ENCODE measurements around the gene DMC1. TPM values are rescaled to one million over a fixed set of nuclear protein-coding genes. Genes with fewer than 3 reads are reported as not detected.
"Not testable (repeated sequence)": the region's sequence is repeated elsewhere in the genome, so short reads cannot be mapped to it uniquely, and the experiment has no call there.

The DMC1 gene
- total and polyA plus RNA-seq, 2 donors = 0.30 to 14.7 TPM

GRCh38 chr22:38611559-38611958, 41.6 kb upstream of the DMC1 start:
- Histone ChIP-seq H3K4me1 (ENCODE audit: control insufficient read depth in 2 of 2, insufficient read depth in 2 of 2, low read length in 2 of 2) (no peaks in the 10 kb centered on the region), H3K36me3 (ENCODE audit: control insufficient read depth in 2 of 2, insufficient read depth in 2 of 2, low read length in 1 of 2) (no peaks in the 10 kb centered on the region), H3K27me3 (ENCODE audit: control insufficient read depth in 2 of 2, insufficient read depth in 1 of 2, low read length in 1 of 2) (no peaks in the 10 kb centered on the region), H3K27ac (ENCODE audit: low read depth in 1 of 2, low read length in 1 of 2) (no peak overlapping the region), H3K4me3 (ENCODE audit: low read length in 2 of 2) (no peak overlapping the region), H3K9me3 (ENCODE audit: control insufficient read depth in 2 of 2, insufficient read depth in 1 of 2, low read length in 1 of 2) (no peaks in the 10 kb centered on the region)
- DNase-seq (ENCODE audit: low read depth in 6 of 9, low spot score in 9 of 9) = no peak
- WGBS = 97% methylated on average over 5 of the region's 5 CpGs

GRCh38 chr22:38610234-38610633, 40.3 kb upstream of the DMC1 start:
- no peaks in the 10 kb centered on the region for H3K9me3 ChIP-seq (ENCODE audit: control insufficient read depth in 2 of 2, insufficient read depth in 1 of 2, low read length in 1 of 2)
- DNase-seq (ENCODE audit: low read depth in 6 of 9, low spot score in 9 of 9) = no peak
- no peaks in the 10 kb centered on the region for H3K27me3 ChIP-seq (ENCODE audit: control insufficient read depth in 2 of 2, insufficient read depth in 1 of 2, low read length in 1 of 2)
- H3K27ac ChIP-seq (ENCODE audit: low read depth in 1 of 2, low read length in 1 of 2) = no peak overlapping the region
- H3K4me3 ChIP-seq (ENCODE audit: low read length in 2 of 2) = no peak overlapping the region
- no peaks in the 10 kb centered on the region for H3K4me1 ChIP-seq (ENCODE audit: control insufficient read depth in 2 of 2, insufficient read depth in 2 of 2, low read length in 2 of 2)
- WGBS = 99% methylated on average over 5 of the region's 5 CpGs
- H3K36me3 ChIP-seq (ENCODE audit: control insufficient read depth in 2 of 2, insufficient read depth in 2 of 2, low read length in 1 of 2) = no peaks in the 10 kb centered on the region

DNA sequence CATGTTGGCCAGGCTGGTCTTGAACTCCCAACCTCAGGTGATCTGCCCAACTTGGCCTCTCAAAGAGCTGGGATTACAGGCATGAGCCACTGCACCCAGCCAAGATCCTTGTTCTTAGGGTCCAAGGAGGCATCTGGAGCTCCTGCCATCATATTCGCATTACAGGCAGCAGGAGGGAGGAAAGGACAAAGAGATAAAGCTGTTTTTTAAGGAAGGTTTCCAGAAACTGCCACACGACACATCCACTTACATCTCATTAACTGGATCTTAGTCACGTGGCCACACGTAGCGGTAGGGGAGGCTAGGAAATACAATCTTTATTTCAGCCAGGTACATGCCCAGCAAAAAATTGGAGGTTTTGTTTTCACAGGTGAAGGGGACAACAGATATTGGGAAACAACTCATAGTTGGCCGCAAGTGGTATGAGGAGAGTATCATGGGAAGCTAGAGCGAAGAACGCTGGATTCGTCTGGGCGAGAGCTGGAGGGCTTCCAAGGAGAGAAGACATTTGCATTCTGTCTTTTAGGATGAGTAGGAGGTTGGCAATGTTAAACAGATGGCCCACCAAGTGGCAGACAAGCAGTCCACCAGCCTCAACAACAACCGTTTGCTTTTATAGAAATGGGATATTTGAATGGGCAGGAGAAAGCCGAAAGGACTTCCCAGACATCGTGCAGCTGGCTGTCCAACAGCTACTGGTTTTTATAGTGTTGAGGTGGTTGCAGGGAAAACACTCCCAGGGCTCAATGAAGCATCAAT, 39.2 kb upstream of the DMC1 start:
- H3K27ac ChIP-seq (ENCODE audit: low read depth in 1 of 2, low read length in 1 of 2) = no peak overlapping the region
- no peaks in the 10 kb centered on the region for H3K9me3 ChIP-seq (ENCODE audit: control insufficient read depth in 2 of 2, insufficient read depth in 1 of 2, low read length in 1 of 2)
- WGBS = 96% methylated on average over 13 of the region's 13 CpGs
- no peaks in the 10 kb centered on the region for H3K27me3 ChIP-seq (ENCODE audit: control insufficient read depth in 2 of 2, insufficient read depth in 1 of 2, low read length in 1 of 2)
- no peaks in the 10 kb centered on the region for H3K36me3 ChIP-seq (ENCODE audit: control insufficient read depth in 2 of 2, insufficient read depth in 2 of 2, low read length in 1 of 2)
- no peaks in the 10 kb centered on the region for H3K4me1 ChIP-seq (ENCODE audit: control insufficient read depth in 2 of 2, insufficient read depth in 2 of 2, low read length in 2 of 2)
- no peak overlapping the region for H3K4me3 ChIP-seq (ENCODE audit: low read length in 2 of 2)
- DNase-seq (ENCODE audit: low read depth in 6 of 9, low spot score in 9 of 9) = no peak

DNA sequence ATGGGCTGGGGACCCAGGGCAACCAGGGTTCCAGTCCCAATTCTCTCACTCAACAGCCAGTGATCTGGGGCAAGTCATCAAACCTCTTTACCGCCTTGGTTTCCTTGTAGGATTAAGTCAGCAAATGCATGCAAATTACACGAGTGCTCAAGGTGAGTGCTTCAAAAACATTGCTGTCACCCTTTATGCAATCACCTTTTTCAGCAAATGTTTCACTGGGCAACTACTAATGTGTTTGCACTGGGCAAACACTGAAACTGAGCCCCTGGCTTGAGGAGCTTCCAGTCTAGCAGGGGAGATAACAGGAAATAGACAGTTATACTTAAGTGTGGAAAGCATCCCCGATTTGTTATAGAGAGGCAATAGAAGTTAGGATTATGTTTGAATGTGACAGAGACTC, 37.7 kb upstream of the DMC1 start:
- Histone ChIP-seq H3K4me3 (ENCODE audit: low read length in 2 of 2) (no peak overlapping the region), H3K27me3 (ENCODE audit: control insufficient read depth in 2 of 2, insufficient read depth in 1 of 2, low read length in 1 of 2) (no peaks in the 10 kb centered on the region), H3K27ac (ENCODE audit: low read depth in 1 of 2, low read length in 1 of 2) (no peak overlapping the region), H3K4me1 (ENCODE audit: control insufficient read depth in 2 of 2, insufficient read depth in 2 of 2, low read length in 2 of 2) (no peaks in the 10 kb centered on the region), H3K9me3 (ENCODE audit: control insufficient read depth in 2 of 2, insufficient read depth in 1 of 2, low read length in 1 of 2) (no peaks in the 10 kb centered on the region), H3K36me3 (ENCODE audit: control insufficient read depth in 2 of 2, insufficient read depth in 2 of 2, low read length in 1 of 2) (no peaks in the 10 kb centered on the region)
- WGBS = 96% methylated on average over 3 of the region's 3 CpGs
- DNase-seq (ENCODE audit: low read depth in 6 of 9, low spot score in 9 of 9) = no peak

DNA sequence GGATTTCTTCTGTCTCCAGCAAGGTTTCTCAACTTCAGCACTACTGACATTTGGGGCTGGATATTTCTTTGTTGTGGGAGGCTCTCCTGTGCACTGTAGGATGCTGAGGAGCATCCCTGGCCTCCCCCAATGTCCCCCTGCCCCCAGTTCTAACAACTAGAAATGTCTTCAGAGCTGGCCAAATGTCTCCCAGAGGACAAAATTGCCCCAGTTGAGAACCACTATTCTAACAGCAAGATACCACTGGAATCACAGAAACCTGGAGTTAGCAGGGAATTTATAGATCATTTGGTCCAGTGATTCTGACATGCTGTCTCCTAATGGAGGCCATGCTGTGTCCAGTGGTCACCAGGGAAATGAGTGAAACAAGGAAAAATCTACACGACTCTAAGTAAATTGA, 32.2 kb upstream of the DMC1 start:
- H3K9me3 ChIP-seq (ENCODE audit: control insufficient read depth in 2 of 2, insufficient read depth in 1 of 2, low read length in 1 of 2) = no peaks in the 10 kb centered on the region
- H3K27me3 ChIP-seq (ENCODE audit: control insufficient read depth in 2 of 2, insufficient read depth in 1 of 2, low read length in 1 of 2) = no peaks in the 10 kb centered on the region
- no peaks in the 10 kb centered on the region for H3K36me3 ChIP-seq (ENCODE audit: control insufficient read depth in 2 of 2, insufficient read depth in 2 of 2, low read length in 1 of 2)
- 97% methylated on average over 1 of the region's 1 CpG for WGBS
- no peaks in the 10 kb centered on the region for H3K4me1 ChIP-seq (ENCODE audit: control insufficient read depth in 2 of 2, insufficient read depth in 2 of 2, low read length in 2 of 2)
- no peak for DNase-seq (ENCODE audit: low read depth in 6 of 9, low spot score in 9 of 9)
- H3K4me3 ChIP-seq (ENCODE audit: low read length in 2 of 2) = no peak overlapping the region
- no peak overlapping the region for H3K27ac ChIP-seq (ENCODE audit: low read depth in 1 of 2, low read length in 1 of 2)

GRCh38 chr22:38601221-38601764, 31.3 kb upstream of the DMC1 start:
- H3K4me1 ChIP-seq (ENCODE audit: control insufficient read depth in 2 of 2, insufficient read depth in 2 of 2, low read length in 2 of 2) = no peaks in the 10 kb centered on the region
- 94% methylated on average over 2 of the region's 2 CpGs for WGBS
- H3K36me3 ChIP-seq (ENCODE audit: control insufficient read depth in 2 of 2, insufficient read depth in 2 of 2, low read length in 1 of 2) = no peaks in the 10 kb centered on the region
- no peak for DNase-seq (ENCODE audit: low read depth in 6 of 9, low spot score in 9 of 9)
- H3K27ac ChIP-seq (ENCODE audit: low read depth in 1 of 2, low read length in 1 of 2) = no peak overlapping the region
- no peaks in the 10 kb centered on the region for H3K27me3 ChIP-seq (ENCODE audit: control insufficient read depth in 2 of 2, insufficient read depth in 1 of 2, low read length in 1 of 2)
- H3K4me3 ChIP-seq (ENCODE audit: low read length in 2 of 2) = no peak overlapping the region
- H3K9me3 ChIP-seq (ENCODE audit: control insufficient read depth in 2 of 2, insufficient read depth in 1 of 2, low read length in 1 of 2) = no peaks in the 10 kb centered on the region

DNA sequence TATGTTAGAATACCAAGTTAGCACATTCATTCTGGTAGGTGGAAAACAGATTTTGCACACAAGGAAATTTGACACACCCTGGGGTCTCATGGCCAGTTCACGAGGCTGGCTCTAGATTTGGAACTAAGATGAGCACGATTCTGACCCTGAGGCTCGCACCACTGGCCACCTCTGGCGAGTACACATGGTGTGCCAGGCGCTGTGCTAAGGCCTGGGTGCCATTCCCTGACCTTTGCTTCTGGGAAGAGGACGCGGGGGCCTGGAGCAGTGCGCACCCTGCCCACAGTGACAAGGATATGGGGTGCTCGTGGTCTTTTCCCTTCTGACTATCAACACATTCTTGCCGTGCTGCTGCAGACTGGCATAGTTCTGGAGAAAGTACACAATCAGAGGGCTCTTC, 29.5 kb upstream of the DMC1 start:
- Histone ChIP-seq H3K27ac (ENCODE audit: low read depth in 1 of 2, low read length in 1 of 2) (no peak overlapping the region), H3K36me3 (ENCODE audit: control insufficient read depth in 2 of 2, insufficient read depth in 2 of 2, low read length in 1 of 2) (no peaks in the 10 kb centered on the region), H3K4me1 (ENCODE audit: control insufficient read depth in 2 of 2, insufficient read depth in 2 of 2, low read length in 2 of 2) (no peaks in the 10 kb centered on the region), H3K27me3 (ENCODE audit: control insufficient read depth in 2 of 2, insufficient read depth in 1 of 2, low read length in 1 of 2) (no peaks in the 10 kb centered on the region), H3K9me3 (ENCODE audit: control insufficient read depth in 2 of 2, insufficient read depth in 1 of 2, low read length in 1 of 2) (no peaks in the 10 kb centered on the region), H3K4me3 (ENCODE audit: low read length in 2 of 2) (no peak overlapping the region)
- WGBS = 98% methylated on average over 10 of the region's 10 CpGs
- DNase-seq (ENCODE audit: low read depth in 6 of 9, low spot score in 9 of 9) = no peak

DNA sequence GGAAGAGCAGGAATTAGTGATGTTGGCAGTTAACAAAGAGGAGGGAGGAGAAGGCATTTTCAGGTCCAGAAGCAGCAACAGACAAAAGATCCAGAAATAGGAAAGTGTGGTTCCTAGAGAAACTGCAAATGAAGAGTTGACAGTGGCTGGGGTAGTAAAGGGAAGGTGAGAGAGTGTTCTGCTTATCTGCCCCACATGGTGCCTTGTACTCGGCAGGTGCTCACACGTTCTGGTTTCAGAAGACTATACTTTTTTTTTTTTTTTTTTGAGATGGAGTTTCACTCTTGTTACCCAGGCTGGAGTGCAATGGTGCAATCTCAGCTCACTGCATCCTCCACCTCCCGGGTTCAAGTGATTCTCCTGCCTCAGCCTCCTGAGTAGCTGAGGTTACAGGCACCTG, 12.9 kb upstream of the DMC1 start:
- not testable (repeated sequence) for H3K9me3 ChIP-seq (ENCODE audit: control insufficient read depth in 2 of 2, insufficient read depth in 1 of 2, low read length in 1 of 2); H3K4me3 ChIP-seq (ENCODE audit: low read length in 2 of 2); DNase-seq (ENCODE audit: low read depth in 6 of 9, low spot score in 9 of 9); H3K4me1 ChIP-seq (ENCODE audit: control insufficient read depth in 2 of 2, insufficient read depth in 2 of 2, low read length in 2 of 2); H3K36me3 ChIP-seq (ENCODE audit: control insufficient read depth in 2 of 2, insufficient read depth in 2 of 2, low read length in 1 of 2); H3K27me3 ChIP-seq (ENCODE audit: control insufficient read depth in 2 of 2, insufficient read depth in 1 of 2, low read length in 1 of 2); H3K27ac ChIP-seq (ENCODE audit: low read depth in 1 of 2, low read length in 1 of 2)
- WGBS = 94% methylated on average over 3 of the region's 3 CpGs

- no peak overlapping the region for H3K4me3 ChIP-seq (ENCODE audit: low read length in 2 of 2)
- DNase-seq (ENCODE audit: low read depth in 6 of 9, low spot score in 9 of 9) = no peak
- no peaks in the 10 kb centered on the region for H3K9me3 ChIP-seq (ENCODE audit: control insufficient read depth in 2 of 2, insufficient read depth in 1 of 2, low read length in 1 of 2)
- WGBS = 94% methylated on average over 5 of the region's 5 CpGs
- H3K27me3 ChIP-seq (ENCODE audit: control insufficient read depth in 2 of 2, insufficient read depth in 1 of 2, low read length in 1 of 2) = no peaks in the 10 kb centered on the region
- no peaks in the 10 kb centered on the region for H3K4me1 ChIP-seq (ENCODE audit: control insufficient read depth in 2 of 2, insufficient read depth in 2 of 2, low read length in 2 of 2)
- H3K36me3 ChIP-seq (ENCODE audit: control insufficient read depth in 2 of 2, insufficient read depth in 2 of 2, low read length in 1 of 2) = no peaks in the 10 kb centered on the region
- H3K27ac ChIP-seq (ENCODE audit: low read depth in 1 of 2, low read length in 1 of 2) = no peak overlapping the region
Observed at GRCh38 chr22:38578505-38578904, 8.5 kb upstream of the DMC1 start.

Data from thymus (tissue), 11 donors.